A549 (cell line): ENCODE results near the gene MGME1.
"Not testable (repeated sequence)": the region's sequence is repeated elsewhere in the genome, so short reads cannot be mapped to it uniquely, and the experiment has no call there.

Source experiments
- KDM1A ChIP-seq: fragments of 200-600 bp; sonication (generic); IDR thresholded peaks from 2 replicates; pipeline ENCODE4 v1.6.1; 2016; ENCODE audit warnings: low read depth, mild to moderate bottlenecking
- ZC3H11A ChIP-seq: fragments of 450-650 bp; IDR thresholded peaks from 2 replicates; pipeline ENCODE4 v1.6.1; 2014; ENCODE audit warnings: antibody characterized with exemption, mild to moderate bottlenecking

DNA sequence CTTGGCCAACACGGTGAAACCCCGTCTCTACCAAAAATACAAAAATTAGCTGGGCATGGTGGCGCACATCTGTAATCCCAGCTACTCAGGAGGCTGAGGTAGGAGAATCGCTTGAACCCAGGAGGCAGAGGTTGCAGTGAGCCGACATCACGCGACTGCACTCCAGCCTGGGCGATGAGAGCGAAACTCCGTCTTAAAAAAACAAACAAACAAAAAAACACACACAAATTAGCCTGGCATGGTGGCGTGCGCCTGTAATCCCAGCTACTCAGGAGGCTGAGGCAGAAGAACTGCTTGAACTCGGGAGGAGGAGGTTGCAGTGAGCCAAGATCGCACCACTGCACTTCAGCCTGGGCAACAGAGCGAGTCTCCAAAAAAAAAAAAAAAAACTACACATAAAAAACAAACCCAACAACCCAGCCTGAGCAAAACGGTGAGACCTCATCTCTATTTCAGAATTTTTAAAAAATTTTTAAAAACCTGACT is 8.4 kb upstream of the MGME1 start:
- TF ChIP-seq ZC3H11A, KDM1A: not testable (repeated sequence)
